ENCODE results near the gene NIT2.

DNA sequence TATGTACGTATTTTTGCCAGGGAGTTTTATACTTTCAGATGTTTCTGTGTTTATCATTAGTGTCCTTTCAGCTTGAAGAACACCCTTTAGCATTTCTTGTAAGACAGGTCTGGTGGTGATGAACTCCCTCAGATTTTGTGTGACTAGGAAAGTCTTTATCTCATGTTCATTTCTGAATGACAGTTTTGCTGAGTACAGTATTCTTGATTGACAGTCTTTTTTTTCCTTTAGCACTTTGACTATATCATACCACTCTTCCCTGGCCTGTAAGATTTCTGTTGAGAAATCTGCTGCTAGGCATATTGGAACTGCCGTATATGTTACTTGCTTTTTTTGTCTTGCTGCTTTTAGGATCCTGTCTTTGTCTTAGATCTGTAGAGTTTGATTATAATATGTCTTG lies 72.6 kb downstream of the NIT2 start:
- TF ChIP-seq GATA2 (IDR thresholded peaks at IDR 0.05; ENCODE audit: low read depth, low read length) = no peak
- no peak for TF ChIP-seq GATA3 (IDR thresholded peaks at IDR 0.05; ENCODE audit: low read depth, low read length)
